Esophagus muscularis mucosa (tissue), 4 donors: ENCODE data around the gene GRK5.

Source experiments
- EP300 ChIP-seq: sonication (generic); formaldehyde crosslinking; IDR thresholded peaks from one replicate; pipeline ENCODE4 v1.6.1; 2017; ENCODE audit warnings: antibody characterized with exemption
- POLR2A ChIP-seq: fragments of 450-650 bp; IDR thresholded peaks from one replicate; pipeline ENCODE4 v1.6.1; 2017; ENCODE audit warnings: antibody characterized with exemption, moderate library complexity, mild to moderate bottlenecking, low read depth
- POLR2AphosphoS5 ChIP-seq, 2 donors: sonication (generic); formaldehyde crosslinking; IDR thresholded peaks; one replicate each; pipeline ENCODE4 v1.6.1; 2017; ENCODE audit warnings: antibody characterized with exemption in 2 of 2
- TF ChIP-seq, protein P1 (sequence below), 3 experiments: fragments of 200-600 bp in 2 of 3; fragments of 450-650 bp in 1 of 3; sonication (generic) in 2 of 3; IDR thresholded peaks; one replicate each; pipeline ENCODE4 v1.5.1; 2017 to 2019; ENCODE audit warnings: antibody characterized with exemption in 3 of 3, mild to moderate bottlenecking in 2 of 3, moderate library complexity in 1 of 3

DNA sequence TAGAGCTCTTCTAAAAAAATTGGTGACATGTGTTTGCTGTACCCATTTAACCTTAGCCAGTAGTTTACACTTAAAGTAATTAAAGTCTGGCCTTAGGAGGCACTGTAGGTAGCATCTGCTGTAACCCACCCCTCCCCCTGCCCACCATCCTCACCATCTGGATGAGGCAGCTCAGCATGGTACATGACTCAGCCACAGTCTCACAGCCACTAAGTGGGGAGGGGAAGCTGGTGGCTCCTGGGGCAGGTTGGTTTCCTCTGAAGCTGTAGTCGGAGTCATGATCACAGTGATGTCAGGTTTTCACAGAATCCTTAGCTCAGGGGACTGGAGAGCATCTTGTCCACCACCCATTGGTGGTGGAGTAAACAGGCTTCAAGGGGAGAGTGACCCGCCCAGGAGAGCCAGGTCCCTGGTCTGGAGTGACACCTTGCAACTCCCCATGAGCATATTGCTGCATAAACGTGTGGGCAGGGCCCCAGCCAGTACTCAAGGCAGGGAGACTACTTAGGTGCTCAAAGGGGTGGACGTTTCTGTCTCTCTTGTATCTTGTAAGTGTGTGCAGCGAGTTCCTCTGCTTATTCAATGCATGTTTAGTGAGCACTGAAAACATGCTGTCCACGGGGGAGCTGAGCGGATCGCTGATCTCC lies 125.9 kb downstream of the GRK5 start:
- TF ChIP-seq, protein P1, sequence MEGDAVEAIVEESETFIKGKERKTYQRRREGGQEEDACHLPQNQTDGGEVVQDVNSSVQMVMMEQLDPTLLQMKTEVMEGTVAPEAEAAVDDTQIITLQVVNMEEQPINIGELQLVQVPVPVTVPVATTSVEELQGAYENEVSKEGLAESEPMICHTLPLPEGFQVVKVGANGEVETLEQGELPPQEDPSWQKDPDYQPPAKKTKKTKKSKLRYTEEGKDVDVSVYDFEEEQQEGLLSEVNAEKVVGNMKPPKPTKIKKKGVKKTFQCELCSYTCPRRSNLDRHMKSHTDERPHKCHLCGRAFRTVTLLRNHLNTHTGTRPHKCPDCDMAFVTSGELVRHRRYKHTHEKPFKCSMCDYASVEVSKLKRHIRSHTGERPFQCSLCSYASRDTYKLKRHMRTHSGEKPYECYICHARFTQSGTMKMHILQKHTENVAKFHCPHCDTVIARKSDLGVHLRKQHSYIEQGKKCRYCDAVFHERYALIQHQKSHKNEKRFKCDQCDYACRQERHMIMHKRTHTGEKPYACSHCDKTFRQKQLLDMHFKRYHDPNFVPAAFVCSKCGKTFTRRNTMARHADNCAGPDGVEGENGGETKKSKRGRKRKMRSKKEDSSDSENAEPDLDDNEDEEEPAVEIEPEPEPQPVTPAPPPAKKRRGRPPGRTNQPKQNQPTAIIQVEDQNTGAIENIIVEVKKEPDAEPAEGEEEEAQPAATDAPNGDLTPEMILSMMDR (IDR thresholded peaks at IDR 0.05) = no peak
- TF ChIP-seq POLR2AphosphoS5 (IDR thresholded peaks at IDR 0.05) (no peak), POLR2A (no peak), EP300 (no peak)
